Activated naive CD8-positive, alpha-beta T cell treated with anti-CD3 and anti-CD28 coated beads for 36 hours (primary cell): ENCODE measurements around the gene MAP7D1. TPM values are rescaled to one million over a fixed set of nuclear protein-coding genes. Genes with fewer than 3 reads are reported as not detected.

ENCODE experiments used
- DNase-seq: peaks from one replicate; pipeline ENCODE4 v3.0.0; 2021
- H3K27ac Mint-ChIP-seq: one replicate; pipeline ENCODE4 v1.8.0; 2022; ENCODE audit warnings: mild to moderate bottlenecking, moderate library complexity, mixed read lengths
- H3K27me3 Mint-ChIP-seq: one replicate; pipeline ENCODE4 v1.8.0; 2022; ENCODE audit warnings: mild to moderate bottlenecking, mixed read lengths
- H3K36me3 Mint-ChIP-seq: one replicate; pipeline ENCODE4 v1.8.0; 2021; ENCODE audit warnings: mild to moderate bottlenecking, mixed read lengths
- H3K4me1 Mint-ChIP-seq: one replicate; pipeline ENCODE4 v1.8.0; 2021; ENCODE audit warnings: mixed read lengths
- H3K4me3 Mint-ChIP-seq: one replicate; pipeline ENCODE4 v1.8.0; 2022; ENCODE audit warnings: mild to moderate bottlenecking, moderate library complexity, mixed read lengths
- H3K9me3 Mint-ChIP-seq: one replicate; pipeline ENCODE4 v1.8.0; 2022; ENCODE audit warnings: mixed read lengths
- total RNA-seq, 2 experiments: library from RNA; stranded (reverse); gene quantifications; one replicate each; pipeline ENCODE4 v1.2.3, GENCODE V29; 2021

The MAP7D1 gene
- total RNA-seq, 2 experiments from 2014 or later = 158 to 168 TPM

DNA sequence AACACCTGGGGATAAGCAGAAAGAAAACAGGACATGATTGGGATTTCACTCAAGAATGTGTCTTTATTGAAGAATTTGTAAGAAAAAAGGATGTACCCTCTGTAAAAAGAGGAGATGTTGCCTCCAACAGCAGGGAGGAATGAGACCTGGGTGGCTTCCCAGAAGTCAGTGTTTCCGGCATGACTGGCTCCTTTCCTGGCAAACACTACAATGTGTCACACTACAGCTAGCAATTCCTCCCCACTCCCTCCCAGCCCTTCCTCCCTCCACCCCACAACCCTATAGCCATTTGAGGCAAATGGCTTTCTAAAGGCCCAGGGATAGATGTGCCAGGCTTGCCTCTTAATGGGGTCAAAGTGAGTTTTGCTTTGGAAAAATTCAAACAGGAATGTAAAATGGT is 19.4 kb upstream of the MAP7D1 start:
- H3K27ac Mint-ChIP-seq = no peak overlapping the region
- H3K36me3 Mint-ChIP-seq = peaks cover 3% of the 10 kb centered on the region
- no peaks in the 10 kb centered on the region for H3K9me3 Mint-ChIP-seq
- H3K4me3 Mint-ChIP-seq = no peak overlapping the region
- H3K27me3 Mint-ChIP-seq = no peaks in the 10 kb centered on the region
- H3K4me1 Mint-ChIP-seq = peaks cover 18% of the 10 kb centered on the region
- DNase-seq = no peak

DNA sequence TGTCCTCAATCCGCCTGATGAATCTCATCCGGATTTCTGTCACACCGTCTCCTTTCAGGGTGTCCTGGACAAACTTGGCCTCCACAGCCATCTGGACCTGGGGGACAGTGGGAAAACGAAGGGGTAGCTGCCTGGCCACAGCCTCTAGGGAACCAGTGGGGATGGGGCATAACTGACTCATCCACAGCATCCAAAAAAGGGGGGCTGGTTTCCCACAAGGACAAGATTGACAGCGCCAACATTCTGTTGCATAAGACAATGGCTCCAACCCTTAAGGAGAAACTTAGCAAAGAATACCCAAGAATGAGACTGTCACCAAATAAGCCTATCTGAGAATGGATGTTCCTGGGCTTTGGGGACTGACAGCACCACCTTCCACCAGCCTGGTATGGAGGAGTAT is 18.7 kb upstream of the MAP7D1 start:
- Mint-ChIP-seq H3K9me3 (no peaks in the 10 kb centered on the region), H3K4me3 (no peak overlapping the region), H3K27ac (no peak overlapping the region), H3K4me1 (peaks cover 21% of the 10 kb centered on the region), H3K36me3 (peaks cover 3% of the 10 kb centered on the region), H3K27me3 (no peaks in the 10 kb centered on the region)
- DNase-seq = no peak

DNA sequence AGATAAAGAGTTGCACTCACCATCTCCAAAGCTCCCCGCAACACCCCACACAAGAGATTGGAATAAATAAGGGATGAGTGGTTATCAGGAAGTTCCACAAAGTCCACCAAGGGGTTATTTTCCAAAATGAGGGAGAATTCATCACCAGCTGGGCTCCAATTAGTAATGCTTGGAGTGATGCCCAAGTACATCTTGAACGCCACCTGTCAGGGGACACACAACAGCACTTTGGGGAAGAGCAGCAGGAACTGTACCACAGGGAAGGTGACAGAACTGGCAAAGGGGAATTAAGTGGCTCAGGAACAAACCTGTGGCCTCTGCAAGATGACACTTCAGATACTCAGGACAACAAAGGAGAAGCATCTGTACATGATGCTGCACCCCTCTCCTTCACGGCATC is 18.2 kb upstream of the MAP7D1 start:
- no peak for DNase-seq
- no peak overlapping the region for H3K4me3 Mint-ChIP-seq
- H3K36me3 Mint-ChIP-seq = peaks cover 3% of the 10 kb centered on the region
- peaks cover 24% of the 10 kb centered on the region for H3K4me1 Mint-ChIP-seq
- no peaks in the 10 kb centered on the region for H3K27me3 Mint-ChIP-seq
- no peaks in the 10 kb centered on the region for H3K9me3 Mint-ChIP-seq
- no peak overlapping the region for H3K27ac Mint-ChIP-seq

DNA sequence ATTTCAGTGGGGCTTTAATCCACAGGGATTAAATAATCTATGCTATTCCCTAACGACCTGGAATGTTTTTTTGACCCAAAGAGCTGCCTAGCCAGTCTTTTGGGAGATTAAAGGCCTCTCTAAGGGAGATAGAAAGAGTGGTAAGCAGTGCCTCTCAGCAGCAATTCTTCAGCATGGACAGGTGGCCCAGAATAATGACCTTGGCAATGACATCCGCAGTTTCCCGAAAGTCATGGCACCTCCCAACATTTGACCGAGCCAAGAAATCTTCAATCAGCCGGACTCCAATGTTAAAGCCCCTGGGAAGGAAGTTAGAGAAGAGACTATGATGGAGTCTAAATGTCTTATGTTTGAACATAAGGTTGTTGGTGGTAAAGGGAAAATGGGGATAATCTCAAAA is 16.4 kb upstream of the MAP7D1 start:
- no peak for DNase-seq
- Mint-ChIP-seq H3K36me3 (peaks cover 9% of the 10 kb centered on the region), H3K9me3 (no peaks in the 10 kb centered on the region), H3K4me1 (peaks cover 31% of the 10 kb centered on the region), H3K27me3 (no peaks in the 10 kb centered on the region), H3K4me3 (no peak overlapping the region), H3K27ac (no peak overlapping the region)

DNA sequence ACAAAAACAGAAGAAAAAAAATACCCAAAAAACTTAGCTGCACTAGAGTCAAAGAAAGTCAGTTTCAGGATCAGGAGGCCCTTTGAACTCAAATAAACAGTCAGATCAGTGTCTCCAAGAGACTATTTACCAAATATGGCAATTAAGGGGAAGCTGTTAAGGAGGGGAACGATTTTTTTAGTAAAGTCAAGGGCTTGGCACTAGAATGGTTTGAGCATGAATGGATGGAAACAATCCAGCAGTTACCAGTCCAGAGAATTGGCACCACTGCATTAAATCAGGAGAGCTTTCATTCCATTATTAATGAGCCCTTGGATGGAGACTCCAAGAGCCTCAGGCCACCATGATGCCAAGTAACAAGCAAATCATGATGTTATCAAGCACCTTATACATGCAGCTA is 13.8 kb upstream of the MAP7D1 start:
- Mint-ChIP-seq H3K27ac (no peak overlapping the region), H3K27me3 (no peaks in the 10 kb centered on the region), H3K4me3 (no peak overlapping the region), H3K4me1 (peaks cover 37% of the 10 kb centered on the region), H3K36me3 (peaks cover 14% of the 10 kb centered on the region), H3K9me3 (no peaks in the 10 kb centered on the region)
- no peak for DNase-seq

DNA sequence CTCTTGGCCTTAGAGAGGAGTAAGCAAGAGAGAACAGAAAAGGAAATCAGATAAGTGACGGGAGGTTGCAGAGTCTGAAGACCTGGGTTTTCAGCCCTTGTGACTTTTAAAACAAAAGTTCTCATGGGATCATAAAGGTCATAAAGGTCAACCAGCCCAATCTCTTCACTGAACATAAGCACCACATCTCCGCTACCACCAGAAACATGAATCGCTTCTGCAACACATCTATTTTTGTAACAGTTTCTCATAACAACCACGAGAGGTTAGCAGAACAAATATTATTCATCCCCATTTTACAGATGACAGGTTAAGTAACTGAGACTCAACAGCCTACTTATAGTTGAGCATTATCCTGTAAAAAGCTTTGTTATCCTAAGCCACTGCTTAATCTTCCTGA is 12.5 kb upstream of the MAP7D1 start:
- Mint-ChIP-seq H3K4me1 (peaks cover 44% of the 10 kb centered on the region), H3K36me3 (peaks cover 20% of the 10 kb centered on the region), H3K27me3 (no peaks in the 10 kb centered on the region)

DNA sequence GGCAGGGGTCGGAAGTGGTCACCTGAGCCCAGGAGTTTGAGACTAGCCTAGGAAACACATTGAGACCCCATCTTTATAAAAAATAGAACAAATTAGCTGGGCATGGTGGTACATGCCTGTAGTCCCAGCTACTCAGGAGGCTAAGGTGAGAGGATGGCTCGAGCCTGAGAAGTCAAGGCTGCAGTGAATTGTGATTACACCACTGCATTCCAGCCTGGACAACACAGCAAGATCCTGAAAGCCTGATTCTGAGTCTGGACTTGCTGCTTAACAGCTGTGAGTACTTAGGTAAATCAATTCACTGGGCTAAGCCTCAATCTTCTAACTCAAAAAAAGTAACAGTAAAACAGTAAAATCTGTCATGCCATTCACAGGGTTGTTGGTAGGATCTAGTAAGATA is 11.5 kb upstream of the MAP7D1 start:
- Mint-ChIP-seq H3K36me3 (peaks cover 20% of the 10 kb centered on the region), H3K4me1 (peaks cover 44% of the 10 kb centered on the region), H3K9me3 (no peaks in the 10 kb centered on the region), H3K4me3 (no peak overlapping the region), H3K27ac (no peak overlapping the region), H3K27me3 (no peaks in the 10 kb centered on the region)
- no peak for DNase-seq

More for the DNA sequence above, 12.5 kb upstream of the MAP7D1 start:
- Mint-ChIP-seq H3K9me3 (no peaks in the 10 kb centered on the region), H3K27ac (no peak overlapping the region), H3K4me3 (no peak overlapping the region)
- no peak for DNase-seq

DNA sequence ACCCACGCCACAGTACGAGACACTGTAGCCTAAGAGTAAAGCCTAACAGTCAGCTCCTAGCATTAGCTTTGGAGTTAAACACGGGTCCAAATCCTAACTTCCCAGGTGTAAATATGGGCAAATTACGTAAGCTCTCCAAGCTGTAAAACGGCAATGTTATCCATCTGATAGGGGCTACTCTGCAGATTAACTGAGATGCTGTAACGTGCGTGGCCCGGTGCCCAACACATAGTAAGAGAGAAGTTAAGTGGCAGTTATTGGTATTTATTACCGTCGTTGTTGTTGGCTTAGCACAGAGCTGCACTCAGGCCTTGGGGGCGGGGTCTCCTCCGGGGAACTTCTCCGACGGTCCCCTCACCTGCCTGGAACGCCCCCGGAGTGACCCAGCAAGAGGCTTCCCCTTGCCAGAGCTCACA is 7.1 kb upstream of the MAP7D1 start:
- H3K4me3 Mint-ChIP-seq = peak overlapping the region; percentile 93
- H3K27ac Mint-ChIP-seq = peak overlapping the region; percentile 95
- DNase-seq = no peak
- no peaks in the 10 kb centered on the region for H3K9me3 Mint-ChIP-seq
- H3K36me3 Mint-ChIP-seq = peaks cover 14% of the 10 kb centered on the region
- H3K4me1 Mint-ChIP-seq = peaks cover 54% of the 10 kb centered on the region
- no peaks in the 10 kb centered on the region for H3K27me3 Mint-ChIP-seq

DNA sequence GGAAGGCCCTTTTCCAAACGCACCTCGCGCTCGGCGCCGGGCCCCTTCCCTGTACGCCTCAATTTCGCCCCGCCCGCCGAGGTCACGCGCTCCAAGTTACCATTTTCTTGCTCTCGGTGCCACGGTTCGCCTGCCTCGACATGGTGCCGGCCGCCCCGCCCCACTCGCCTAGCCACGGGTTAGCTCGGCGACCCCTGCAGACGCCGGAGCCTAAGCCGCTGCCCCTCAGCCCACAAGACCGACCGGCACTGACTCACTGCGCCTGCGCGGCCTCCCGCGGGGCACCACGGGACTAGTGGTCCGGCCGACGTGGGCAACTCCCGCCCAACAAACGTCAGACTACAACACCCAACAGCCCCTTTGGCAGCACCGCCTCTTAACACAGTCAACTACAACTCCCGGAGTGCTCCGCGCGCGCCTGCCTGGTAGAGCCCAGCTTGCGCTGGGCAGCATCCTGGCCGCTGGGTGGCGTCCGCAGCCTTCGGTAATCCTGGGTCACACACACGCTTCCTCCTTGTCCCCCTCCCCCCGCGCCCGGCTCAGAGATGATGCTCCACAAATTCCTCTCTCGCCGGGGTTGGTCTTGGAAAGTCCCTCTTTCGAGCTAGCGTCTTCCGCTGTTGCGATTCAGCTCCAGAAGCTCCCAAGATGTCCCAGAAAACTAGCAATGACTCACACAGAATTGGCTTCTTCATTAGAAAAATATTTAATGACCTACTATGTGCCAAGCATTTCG is 6.6 kb upstream of the MAP7D1 start, which contains the start of gene TRAPPC3:
Gene TRAPPC3, minus strand, starts transcription at position 250 of the 736 bp plus-strand sequence. Its CDS starts 108 bp downstream, at position 142.
- Mint-ChIP-seq H3K9me3 (no peaks in the 10 kb centered on the region), H3K4me1 (peaks cover 57% of the 10 kb centered on the region), H3K27ac (peak within 1 kb of the TSS; percentile 95), H3K36me3 (peaks cover 14% of the 10 kb centered on the region), H3K4me3 (peak within 1 kb of the TSS; percentile 93), H3K27me3 (no peaks in the 10 kb centered on the region)
- DNase-seq = peak; percentile 100

DNA sequence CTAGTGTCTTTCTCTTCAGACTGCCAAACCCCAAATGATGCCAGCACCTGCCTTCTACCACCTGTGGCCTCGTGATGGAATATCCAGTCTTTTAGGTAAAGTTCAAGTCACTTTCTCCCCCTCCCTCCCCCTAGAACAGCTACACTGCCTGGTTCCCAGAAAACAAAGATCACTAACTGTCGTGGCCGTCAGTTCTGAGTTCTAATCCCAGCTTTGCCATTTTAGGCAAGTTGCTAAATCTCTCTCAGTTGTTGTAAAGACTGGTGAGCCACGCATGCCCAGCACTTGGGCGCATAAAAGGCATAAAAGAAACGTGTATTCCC is 6.0 kb upstream of the MAP7D1 start:
- DNase-seq = no peak
- no peaks in the 10 kb centered on the region for H3K27me3 Mint-ChIP-seq
- peaks cover 14% of the 10 kb centered on the region for H3K36me3 Mint-ChIP-seq
- H3K4me3 Mint-ChIP-seq = peak overlapping the region; percentile 93
- peaks cover 58% of the 10 kb centered on the region for H3K4me1 Mint-ChIP-seq
- peak overlapping the region; percentile 95 for H3K27ac Mint-ChIP-seq
- no peaks in the 10 kb centered on the region for H3K9me3 Mint-ChIP-seq

DNA sequence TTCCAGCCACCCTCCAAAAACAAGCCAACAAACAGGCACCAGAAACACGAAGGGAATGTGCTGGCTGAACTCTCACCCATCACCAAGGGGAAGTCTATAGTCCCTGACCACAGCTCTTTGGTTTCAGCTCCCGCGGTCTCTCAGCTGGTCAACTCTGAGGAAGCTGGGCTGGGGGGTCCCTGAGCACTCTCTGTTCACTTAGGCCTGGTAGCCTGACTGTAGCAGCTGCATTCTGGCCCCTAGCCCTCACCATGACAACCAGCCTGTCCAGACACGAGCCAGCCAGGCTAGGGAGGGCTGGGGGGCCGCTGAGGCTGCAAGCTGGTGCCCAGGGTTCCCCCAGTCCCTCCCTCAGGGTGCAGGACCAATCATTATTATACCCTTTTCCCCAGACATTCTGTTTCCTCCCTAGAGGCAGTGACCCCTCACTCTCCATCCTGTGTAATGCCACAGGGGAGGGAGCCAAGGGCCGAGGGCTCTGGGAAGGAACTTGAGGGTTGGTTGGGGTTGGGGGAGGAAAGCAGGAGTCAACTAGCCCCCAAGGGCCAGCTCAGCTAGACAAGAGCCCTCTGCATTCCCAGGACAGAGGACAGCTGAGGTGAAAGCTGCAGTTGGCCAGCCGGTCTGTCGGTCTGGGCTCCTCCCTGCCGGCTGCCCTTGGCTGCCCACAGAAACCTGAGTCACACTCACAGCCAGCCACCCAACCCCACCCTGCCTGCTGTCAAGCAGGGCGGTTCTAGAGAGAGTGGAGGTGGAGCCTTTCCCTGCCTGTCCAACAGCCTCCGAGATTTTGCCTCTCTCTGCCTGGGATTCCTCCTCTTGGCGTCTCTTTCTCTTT is 5.4 kb upstream of the MAP7D1 start:
- peak overlapping the region; percentile 95 for H3K27ac Mint-ChIP-seq
- H3K27me3 Mint-ChIP-seq = no peaks in the 10 kb centered on the region
- peaks cover 59% of the 10 kb centered on the region for H3K4me1 Mint-ChIP-seq
- H3K9me3 Mint-ChIP-seq = no peaks in the 10 kb centered on the region
- peak; percentile 86 for DNase-seq
- H3K4me3 Mint-ChIP-seq = peak overlapping the region; percentile 93
- peaks cover 14% of the 10 kb centered on the region for H3K36me3 Mint-ChIP-seq

DNA sequence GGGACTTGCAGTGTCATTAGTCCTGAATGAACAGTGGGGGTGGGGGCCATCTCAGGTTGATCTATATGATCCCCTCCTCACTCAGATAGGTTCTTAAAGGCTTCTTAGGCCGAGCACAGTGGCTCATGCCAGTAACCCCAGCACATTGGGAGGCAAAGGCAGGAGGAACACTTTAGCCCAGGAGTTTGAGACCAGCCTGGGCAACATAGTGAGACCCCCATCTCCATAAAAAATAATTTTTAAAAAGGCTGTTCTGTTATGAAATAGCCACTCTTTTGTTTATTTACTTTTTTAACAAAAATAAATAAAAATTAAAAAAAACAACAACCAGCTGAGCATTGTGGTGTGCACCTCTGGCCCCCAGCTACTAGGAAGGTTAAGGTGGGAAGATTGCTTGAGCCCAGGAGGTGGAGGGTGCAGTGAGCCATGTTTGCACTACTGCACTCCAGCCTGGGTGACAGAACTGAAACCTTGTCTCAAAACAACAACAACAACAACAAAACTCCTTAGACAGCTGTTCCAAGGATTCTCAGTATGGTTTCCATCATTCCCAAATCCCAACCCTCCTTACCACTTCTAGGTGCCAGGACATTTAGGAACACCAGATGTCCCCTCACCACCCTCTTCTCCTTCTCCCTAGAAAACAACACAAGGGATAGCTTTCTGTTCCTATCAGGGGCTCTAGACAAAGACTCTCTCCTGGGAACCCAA is 4.7 kb upstream of the MAP7D1 start:
- H3K4me3 Mint-ChIP-seq = peak overlapping the region; percentile 42
- no peak for DNase-seq
- H3K36me3 Mint-ChIP-seq = peaks cover 14% of the 10 kb centered on the region
- peak overlapping the region; percentile 95 for H3K27ac Mint-ChIP-seq
- peaks cover 59% of the 10 kb centered on the region for H3K4me1 Mint-ChIP-seq
- H3K9me3 Mint-ChIP-seq = no peaks in the 10 kb centered on the region
- H3K27me3 Mint-ChIP-seq = no peaks in the 10 kb centered on the region

DNA sequence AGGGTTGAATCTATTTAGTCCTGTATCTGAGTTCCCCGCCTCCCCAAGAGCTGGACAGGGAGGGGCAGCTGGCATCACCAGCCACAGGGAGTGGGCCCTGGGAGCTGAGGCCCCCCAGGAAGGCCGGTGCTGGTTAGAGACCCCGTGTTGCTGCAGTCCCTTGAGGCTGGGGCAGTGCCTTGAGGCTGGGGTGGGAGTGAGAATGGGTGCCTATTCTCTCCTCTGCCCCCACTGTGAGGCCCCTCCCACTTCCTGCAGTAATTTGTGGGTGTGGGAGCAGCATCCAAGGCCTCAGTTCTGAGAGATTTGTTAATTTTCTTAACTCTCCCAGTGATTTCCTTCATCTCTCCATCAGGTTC is 4.1 kb upstream of the MAP7D1 start:
- Mint-ChIP-seq H3K27me3 (no peaks in the 10 kb centered on the region), H3K36me3 (peaks cover 12% of the 10 kb centered on the region), H3K9me3 (no peaks in the 10 kb centered on the region), H3K27ac (peak overlapping the region; percentile 86), H3K4me3 (peak overlapping the region; percentile 42), H3K4me1 (peaks cover 57% of the 10 kb centered on the region)
- peak; percentile 62 for DNase-seq

DNA sequence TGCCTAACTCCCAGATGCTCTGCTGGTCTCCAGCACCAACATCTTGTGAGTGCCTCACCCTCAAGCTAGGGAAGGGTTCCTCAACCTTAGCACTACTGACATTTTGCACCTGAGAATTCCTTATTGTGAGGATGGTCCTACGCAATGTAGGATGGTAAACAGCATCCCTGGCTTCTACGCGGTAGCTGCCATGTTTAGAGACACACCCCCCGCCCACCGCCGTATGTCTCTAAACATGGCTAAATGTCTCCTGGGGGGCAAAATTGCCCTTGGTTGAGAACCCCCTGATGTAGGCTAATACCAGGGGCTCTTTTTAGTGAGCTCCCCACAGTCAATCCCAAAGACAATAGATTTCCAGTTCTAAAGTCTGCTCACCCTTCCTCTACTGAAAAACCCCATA is 2.5 kb upstream of the MAP7D1 start:
- H3K36me3 Mint-ChIP-seq = peaks cover 13% of the 10 kb centered on the region
- H3K27me3 Mint-ChIP-seq = no peaks in the 10 kb centered on the region
- H3K27ac Mint-ChIP-seq = peak overlapping the region; percentile 3
- peaks cover 60% of the 10 kb centered on the region for H3K4me1 Mint-ChIP-seq
- H3K4me3 Mint-ChIP-seq = no peak overlapping the region
- H3K9me3 Mint-ChIP-seq = no peaks in the 10 kb centered on the region
- DNase-seq = no peak

DNA sequence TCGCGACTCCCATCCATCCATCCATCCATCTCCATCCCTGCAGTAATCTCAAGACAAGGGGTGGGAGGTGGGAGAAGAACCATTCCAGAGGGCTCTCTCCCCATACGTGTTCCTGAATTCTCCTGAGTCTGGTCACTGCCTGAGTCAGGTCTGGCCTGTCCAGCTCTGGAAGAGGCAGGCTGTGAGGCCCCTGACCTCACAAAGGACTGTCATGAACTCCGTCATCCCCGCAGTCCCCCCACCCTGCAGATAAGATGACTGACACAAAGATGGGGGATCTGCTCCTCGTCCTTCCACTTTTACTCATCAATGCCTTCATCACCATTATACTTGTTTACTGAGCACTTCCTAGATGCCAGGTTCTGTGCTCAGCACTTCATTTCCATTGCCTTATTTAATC is 1.6 kb upstream of the MAP7D1 start:
- no peak for DNase-seq
- Mint-ChIP-seq H3K36me3 (peaks cover 17% of the 10 kb centered on the region), H3K4me1 (peaks cover 65% of the 10 kb centered on the region), H3K27ac (peak overlapping the region; percentile 92), H3K9me3 (no peaks in the 10 kb centered on the region), H3K4me3 (peak overlapping the region; percentile 84), H3K27me3 (no peaks in the 10 kb centered on the region)
